ENCODE measurements around the gene SLC16A10. TPM values are rescaled to one million over a fixed set of nuclear protein-coding genes. Genes with fewer than 3 reads are reported as not detected.

The SLC16A10 gene
- total RNA-seq, 2 experiments from 2014 or later = 13.4 to 13.8 TPM

- no peak for DNase-seq
- no peaks in the 10 kb centered on the region for H3K27me3 ChIP-seq (ENCODE audit: control insufficient read depth in 1 of 2, insufficient read depth in 2 of 2, low read length in 2 of 2)
- no peaks in the 10 kb centered on the region for H3K4me1 ChIP-seq (ENCODE audit: insufficient read depth, low read length)
- ATAC-seq (ENCODE audit: poor library complexity) = no peak
- H3K27ac ChIP-seq (ENCODE audit: low read depth in 1 of 2, low read length in 2 of 2) = no peak overlapping the region
- no peak for TF ChIP-seq CTCF (IDR thresholded peaks at IDR 0.05)
- intact Hi-C loops (cut with DNase I, micrococcal nuclease) = no loop called here
- Mint-ChIP-seq H3K27me3 (no peaks in the 10 kb centered on the region), H3K4me3 (no peak overlapping the region), H3K9me3 (peaks cover 10% of the 10 kb centered on the region), H3K27ac (no peak overlapping the region), H3K4me1 (ENCODE audit: low read depth) (peaks cover 6% of the 10 kb centered on the region), H3K36me3 (ENCODE audit: low read depth) (peaks cover 92% of the 10 kb centered on the region)
- no peak overlapping the region for H3K4me3 ChIP-seq (ENCODE audit: low read length)
- peaks cover 56% of the 10 kb centered on the region for H3K36me3 ChIP-seq (ENCODE audit: insufficient read depth, low read length)
- POLR2A ChIA-PET = no interaction called here
- peaks cover 12 to 13% of the 10 kb centered on the region in 2 experiments for H3K9me3 ChIP-seq (ENCODE audit: control insufficient read depth in 1 of 2, insufficient read depth in 1 of 2, low read length in 2 of 2)
- CTCF ChIA-PET = no interaction called here
These were observed 191.4 kb downstream of the SLC16A10 start for GRCh38 chr6:111278731-111279130.

- CTCF ChIA-PET = no interaction called here
- H3K4me1 Mint-ChIP-seq (ENCODE audit: low read depth) = peaks cover 6% of the 10 kb centered on the region
These were observed 193.2 kb downstream of the SLC16A10 start for GRCh38 chr6:111280445-111280955.

More at GRCh38 chr6:111280445-111280955, 193.2 kb downstream of the SLC16A10 start:
- DNase-seq (no peak), ATAC-seq (ENCODE audit: poor library complexity) (no peak)
- H3K36me3 Mint-ChIP-seq (ENCODE audit: low read depth) = peaks cover 90% of the 10 kb centered on the region
- no peaks in the 10 kb centered on the region for H3K27me3 Mint-ChIP-seq
- peaks cover 3% of the 10 kb centered on the region for H3K9me3 Mint-ChIP-seq
- TF ChIP-seq CTCF (IDR thresholded peaks at IDR 0.05) = no peak
- no peak overlapping the region for H3K4me3 ChIP-seq (ENCODE audit: low read length)
- H3K27me3 ChIP-seq (ENCODE audit: control insufficient read depth in 1 of 2, insufficient read depth in 2 of 2, low read length in 2 of 2) = no peaks in the 10 kb centered on the region
- H3K4me3 Mint-ChIP-seq = no peak overlapping the region
- intact Hi-C loops (cut with DNase I, micrococcal nuclease) = no loop called here
- POLR2A ChIA-PET = interaction anchor here (1.2 kb wide), 1 partner anchor 21 kb away, joined by 3 read pairs; a partner anchor contains a TSS
- H3K9me3 ChIP-seq (ENCODE audit: control insufficient read depth in 1 of 2, insufficient read depth in 1 of 2, low read length in 2 of 2) = peaks cover 0 to under 1% of the 10 kb centered on the region in 2 experiments
- H3K4me1 ChIP-seq (ENCODE audit: insufficient read depth, low read length) = no peaks in the 10 kb centered on the region
- no peak overlapping the region for H3K27ac Mint-ChIP-seq
- H3K27ac ChIP-seq (ENCODE audit: low read depth in 1 of 2, low read length in 2 of 2) = no peak overlapping the region
- peaks cover 43% of the 10 kb centered on the region for H3K36me3 ChIP-seq (ENCODE audit: insufficient read depth, low read length)

Other genes starting within 250 kb of the SLC16A10 start
- 100 to 1,000 TPM; 165 to 174 TPM for gene AMD1, start 212.7 kb upstream of the SLC16A10 start, total RNA-seq
- 10 to 100 TPM; 17.9 to 19.2 TPM for gene GTF3C6, start 128.8 kb upstream of the SLC16A10 start, total RNA-seq
- 1 to 10 TPM; 7.4 to 9.0 TPM for gene RPF2, start 105.5 kb upstream of the SLC16A10 start, total RNA-seq